ENCODE measurements around the gene YBEY.
"Not testable (repeated sequence)": the region's sequence is repeated elsewhere in the genome, so short reads cannot be mapped to it uniquely, and the experiment has no call there.

YBEY gene

GRCh38 chr21:46308431-46308830 is 22.3 kb downstream of the YBEY start:
- DNase-seq: no peak

DNA sequence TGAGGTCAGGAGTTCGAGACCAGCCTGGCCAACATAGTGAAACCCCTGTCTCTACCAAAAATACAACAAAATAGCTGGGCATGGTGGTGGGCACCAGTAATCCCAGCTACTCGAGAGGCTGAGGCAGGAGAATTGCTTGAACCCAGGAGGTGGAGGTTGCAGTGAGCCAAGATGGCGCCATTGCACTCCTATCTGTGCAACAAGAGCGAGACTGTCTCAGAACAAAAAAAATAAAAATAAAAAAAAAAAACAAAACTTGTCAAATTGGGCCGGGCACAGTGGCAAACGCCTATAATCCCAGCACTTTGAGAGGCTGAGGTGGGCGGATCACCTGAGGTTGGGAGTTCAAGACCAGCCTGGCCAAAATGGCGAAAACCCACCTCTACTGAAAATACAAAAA is 24.1 kb downstream of the YBEY start:
- DNase-seq: not testable (repeated sequence)

- DNase-seq: no peak
Measured at GRCh38 chr21:46311568-46311967, 25.4 kb downstream of the YBEY start.

GRCh38 chr21:46312949-46313348 is 26.8 kb downstream of the YBEY start:
- no peak for DNase-seq

DNA sequence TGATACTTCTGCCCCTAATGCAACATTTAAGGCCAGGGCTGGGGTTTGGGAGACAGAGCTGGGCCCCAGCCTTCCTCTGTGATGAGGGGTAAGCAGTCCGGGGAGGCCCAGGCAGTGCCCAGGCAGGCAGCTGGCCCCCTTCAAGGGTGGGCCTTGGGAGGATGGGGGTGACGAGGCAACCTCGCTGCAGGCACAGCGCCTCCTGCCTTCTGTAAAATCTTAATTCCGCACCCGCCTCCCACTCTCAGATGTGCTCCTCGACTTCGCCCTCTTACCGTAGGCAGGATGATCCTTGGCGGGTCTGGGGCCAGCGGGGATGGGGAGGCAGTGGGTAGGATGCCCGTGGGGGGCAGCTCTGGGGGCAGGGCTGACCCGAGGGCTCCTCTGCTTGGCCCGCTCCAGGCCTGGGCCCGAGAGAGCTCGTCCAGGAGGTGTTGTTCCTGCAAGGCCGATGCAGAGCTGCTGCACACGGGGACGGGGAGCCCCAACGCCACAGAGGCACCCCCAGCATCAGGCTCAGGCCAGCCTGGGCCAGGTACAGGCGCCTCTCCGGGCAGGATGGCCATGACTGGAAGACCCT is 28.4 kb downstream of the YBEY start:
- DNase-seq: no peak

DNA sequence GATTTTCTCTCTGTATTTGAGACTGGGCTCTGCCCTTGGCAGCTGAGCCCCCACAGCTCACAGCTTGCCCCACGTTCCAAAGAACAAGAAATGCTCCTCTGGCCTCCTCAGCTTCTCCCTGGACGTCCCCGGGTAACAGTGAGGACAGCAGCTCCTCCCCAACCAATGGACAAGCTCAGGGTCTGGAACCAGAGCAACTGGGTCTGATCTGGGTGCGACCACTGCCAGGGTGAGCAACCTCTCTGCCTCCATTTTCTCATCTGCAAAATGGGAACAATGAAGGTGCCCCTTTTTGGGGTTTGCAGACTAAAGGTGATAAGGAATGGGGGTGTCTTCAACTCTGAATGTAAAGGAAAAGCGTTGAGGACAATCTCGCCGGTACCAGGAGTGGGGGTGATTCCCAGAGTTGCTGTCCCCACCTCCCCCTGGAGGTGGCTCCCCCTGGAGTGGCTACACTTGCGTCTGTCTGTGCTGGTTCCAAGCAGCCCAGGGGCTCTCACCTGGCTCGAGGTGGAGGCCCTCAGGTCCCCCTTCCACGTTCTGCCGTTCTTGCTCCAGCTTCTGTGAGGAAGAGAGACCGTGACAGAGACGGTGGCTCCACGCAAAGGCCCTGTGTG is 30.7 kb downstream of the YBEY start:
- no peak for DNase-seq

GRCh38 chr21:46317710-46318463 is 31.7 kb downstream of the YBEY start:
- DNase-seq: no peak

- DNase-seq: no peak
Measured at GRCh38 chr21:46318464-46318845, 32.3 kb downstream of the YBEY start.

GRCh38 chr21:46319186-46319585 is 33.0 kb downstream of the YBEY start:
- DNase-seq: no peak

DNA sequence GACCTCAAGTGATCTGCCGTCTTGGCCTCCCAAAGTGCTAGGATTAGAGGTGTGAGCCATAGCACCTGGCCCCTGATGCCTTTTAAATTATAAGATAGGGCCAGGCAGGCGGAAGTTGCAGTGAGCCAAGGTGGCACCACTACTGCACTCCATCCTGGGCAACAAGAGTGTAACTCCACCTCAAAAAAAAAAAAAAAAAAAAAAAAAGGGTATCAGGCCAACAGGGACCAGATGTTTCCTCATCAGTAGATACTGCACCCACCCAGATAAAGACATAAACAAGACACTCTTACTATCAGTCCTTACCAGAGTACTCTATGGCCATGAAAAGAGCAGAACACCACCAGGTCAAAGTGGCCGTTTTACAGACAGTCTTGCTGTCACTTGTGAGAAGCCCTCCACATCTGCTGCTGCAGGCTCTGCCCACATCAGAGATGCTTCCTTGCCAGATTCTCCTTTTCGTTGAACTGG is 34.2 kb downstream of the YBEY start:
- DNase-seq: no peak

DNA sequence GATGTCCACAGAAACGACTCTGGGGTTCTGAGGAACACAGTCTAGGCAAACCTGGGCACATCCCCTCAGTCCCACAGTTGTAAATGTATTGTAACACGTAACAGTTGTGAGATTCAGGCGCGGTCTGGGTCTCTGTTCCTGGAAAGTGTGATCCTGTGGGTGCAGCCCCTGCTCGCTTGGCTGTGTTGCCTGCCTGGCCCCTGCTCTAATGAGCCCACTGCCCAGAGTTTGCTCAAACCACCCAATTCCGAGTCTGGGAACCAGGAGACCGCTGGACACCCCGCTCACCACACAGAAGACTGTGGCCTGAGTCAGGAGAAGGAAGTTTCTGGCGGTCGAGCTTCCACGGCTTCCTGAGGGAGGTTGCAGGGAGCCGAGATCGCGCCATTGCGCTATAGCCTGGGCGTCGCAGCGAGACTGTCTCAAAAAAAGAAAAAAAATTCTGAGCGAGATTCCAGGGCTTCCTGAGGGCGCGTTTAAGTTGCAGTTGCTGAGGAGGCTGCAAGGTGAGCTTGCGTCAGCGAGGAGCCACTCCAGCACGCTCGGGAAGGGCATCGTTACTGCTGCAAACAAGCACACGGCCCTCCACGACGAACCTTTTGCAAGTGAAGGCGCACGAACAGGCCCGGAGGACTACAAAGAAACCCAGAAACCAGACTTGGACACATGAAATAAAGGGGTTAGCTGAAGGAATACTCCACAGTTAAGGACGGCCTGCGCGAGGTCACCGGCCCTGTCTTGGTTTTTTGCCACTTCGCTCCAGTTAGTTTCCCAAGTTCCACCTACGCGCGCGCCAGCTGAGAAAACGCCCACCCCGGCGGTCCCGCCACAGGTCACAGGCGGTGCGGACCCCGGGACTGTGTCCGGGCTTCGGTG is 36.4 kb downstream of the YBEY start:
- DNase-seq: peak; percentile 43

DNA sequence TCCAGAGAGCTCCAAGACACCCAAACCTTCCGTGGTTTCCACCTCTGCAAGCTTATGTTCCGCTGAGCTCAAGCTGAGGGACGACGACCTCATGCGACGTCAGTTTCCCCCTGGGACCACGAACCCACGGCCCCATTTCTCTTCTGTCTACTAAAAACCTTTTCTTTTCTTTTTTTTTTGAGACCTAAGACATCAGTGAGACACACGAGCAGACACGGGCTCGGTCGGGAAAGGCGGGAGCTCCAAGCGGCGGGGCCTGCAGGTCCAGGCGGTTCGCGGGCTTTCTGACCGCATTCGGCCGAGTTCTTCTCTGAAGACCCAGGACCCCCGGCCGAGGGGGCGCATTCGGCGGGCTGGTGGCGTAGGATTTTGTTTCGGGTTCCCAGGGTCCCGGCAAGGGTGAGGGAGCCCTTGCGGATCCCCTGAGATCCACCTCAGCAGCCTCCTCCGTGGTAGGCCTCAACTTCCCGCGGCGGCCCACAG is 37.1 kb downstream of the YBEY start:
- DNase-seq: no peak

DNA sequence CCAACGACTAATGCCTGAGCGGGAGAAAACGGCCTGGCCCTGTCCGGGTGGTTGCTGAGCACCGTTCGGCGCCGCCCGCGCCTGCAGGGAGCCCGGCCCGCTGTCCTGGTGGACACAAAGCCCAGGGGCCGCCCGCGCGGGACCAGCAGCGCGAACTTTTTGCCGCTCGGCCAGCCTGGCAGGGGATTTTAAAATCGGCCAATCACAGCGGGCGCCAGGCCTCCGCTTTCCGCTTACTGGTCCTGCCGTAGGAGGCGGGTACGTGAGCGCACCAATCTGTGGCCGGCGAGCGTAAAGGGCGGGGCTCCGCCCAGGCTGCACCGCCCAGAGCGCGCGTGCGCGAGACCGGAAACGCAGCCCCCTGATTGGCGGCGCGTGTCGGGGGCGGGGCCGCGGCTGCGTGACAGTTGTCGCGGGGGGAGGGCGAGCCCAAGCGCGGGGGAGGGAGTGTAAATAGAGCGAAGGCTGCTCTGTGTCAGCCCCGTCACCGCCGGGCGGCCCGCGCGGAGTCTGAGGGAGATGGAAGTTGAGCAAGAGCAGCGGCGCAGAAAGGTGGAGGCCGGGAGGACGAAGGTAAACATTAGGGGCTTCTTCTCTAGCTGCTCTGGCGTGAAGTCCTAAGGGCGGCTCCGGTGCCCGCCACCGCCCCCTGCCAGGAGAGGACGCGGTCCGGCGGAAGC is 37.7 kb downstream of the YBEY start, which contains the start of the genes C21orf58 and PCNT:
C21orf58 (minus strand) TSS at position 161 of the 680 bp plus-strand sequence. CDS start 1,132 bp downstream, outside the sequence.
PCNT (plus strand) TSS at position 447 of the 680 bp plus-strand sequence; CDS start at position 520, 73 bp downstream.
- DNase-seq: peak; percentile 97

- DNase-seq: peak; percentile 90
Measured at GRCh38 chr21:46324390-46325072, 38.4 kb downstream of the YBEY start.

GRCh38 chr21:46325073-46325912 is 39.2 kb downstream of the YBEY start:
- peak; percentile 55 for DNase-seq

GRCh38 chr21:46326110-46326703 is 40.1 kb downstream of the YBEY start:
- no peak for DNase-seq

- no peak for DNase-seq
Measured at GRCh38 chr21:46327711-46328110, 41.6 kb downstream of the YBEY start.

DNA sequence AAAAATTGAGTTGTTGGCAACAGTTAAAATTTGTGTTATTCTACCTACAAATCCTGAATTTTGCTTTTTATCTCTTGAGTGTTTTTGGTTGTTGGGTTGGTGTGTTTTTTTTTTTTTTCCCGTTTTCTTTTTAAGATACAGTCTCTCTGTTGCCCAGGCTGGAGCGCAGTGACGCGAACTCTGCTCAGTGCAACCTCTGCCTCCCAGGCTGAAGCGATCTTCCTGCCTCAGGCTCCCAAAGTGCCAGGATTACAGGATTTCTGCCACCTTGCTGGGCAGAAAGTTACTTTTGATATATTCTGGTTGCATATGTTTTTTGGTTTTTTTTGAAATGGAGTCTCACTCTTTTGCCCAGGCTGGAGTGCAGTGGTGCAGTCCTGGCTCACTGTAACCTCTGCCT is 42.0 kb downstream of the YBEY start:
- DNase-seq: no peak

DNA sequence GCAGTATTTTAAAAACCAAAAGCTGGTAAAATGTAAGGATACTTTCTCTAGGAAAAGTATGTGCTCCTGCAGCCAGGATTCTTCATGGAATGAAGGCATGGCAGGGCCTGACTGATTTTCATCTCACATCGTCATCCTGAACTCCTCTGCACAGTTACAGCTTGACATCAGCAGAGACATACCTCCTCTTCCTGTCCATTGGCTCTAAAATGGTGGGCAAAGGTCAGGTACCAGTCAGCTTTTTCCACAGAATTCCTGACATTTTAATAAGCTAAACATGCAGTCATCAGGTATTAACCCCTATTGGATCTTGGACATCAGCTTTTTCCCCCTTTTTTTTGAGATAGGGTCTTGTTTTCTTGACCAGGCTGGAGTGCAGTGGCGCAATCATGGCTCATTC is 43.7 kb downstream of the YBEY start:
- no peak for DNase-seq

Data from stimulated activated CD4-positive, alpha-beta T cell treated with anti-CD3 and anti-CD28 coated beads, Interleukin-15, amount 100 ng/mL, for 24 hours (primary cell).